Hepatocyte (in vitro differentiated cells): ENCODE data around the gene PTH2R. TPM values are rescaled to one million over a fixed set of nuclear protein-coding genes. Genes with fewer than 3 reads are reported as not detected.
A peak's percentile ranks its signal among the peaks of the same experiment; 100 is the strongest.

Source experiments
- DNase-seq: peaks from one replicate; pipeline ENCODE4 v3.0.0-alpha.2; 2016; ENCODE audit warnings: low spot score
- H2AFZ ChIP-seq: fragments of 200-600 bp; sonication (generic); 2 replicates; pipeline ENCODE4 v1.6.0; 2016; ENCODE audit warnings: antibody characterized with exemption, mild to moderate bottlenecking
- H3K27ac ChIP-seq: fragments of 200-600 bp; sonication (generic); 2 replicates; pipeline ENCODE4 v1.5.1; 2016; ENCODE audit warnings: mild to moderate bottlenecking
- H3K27me3 ChIP-seq: fragments of 200-600 bp; sonication (generic); 2 replicates; pipeline ENCODE4 v1.6.1; 2016
- H3K36me3 ChIP-seq: fragments of 200-600 bp; sonication (generic); replicated peaks from 2 replicates; pipeline ENCODE4 v1.5.1; 2016; ENCODE audit warnings: low read depth; ENCODE audit not compliant: insufficient read depth
- H3K4me1 ChIP-seq: fragments of 200-600 bp; sonication (generic); 2 replicates; pipeline ENCODE4 v1.5.1; 2016; ENCODE audit warnings: mild to moderate bottlenecking, moderate library complexity; ENCODE audit not compliant: insufficient read depth
- H3K4me2 ChIP-seq: fragments of 200-600 bp; sonication (generic); 2 replicates; pipeline ENCODE4 v1.6.0; 2016
- H3K4me3 ChIP-seq: fragments of 200-600 bp; sonication (generic); 2 replicates; pipeline ENCODE4 v1.5.1; 2016; ENCODE audit warnings: mild to moderate bottlenecking
- H3K79me2 ChIP-seq: fragments of 200-600 bp; sonication (generic); 2 replicates; pipeline ENCODE4 v1.6.0; 2017; ENCODE audit warnings: mild to moderate bottlenecking
- H3K9me2 ChIP-seq: fragments of 200-600 bp; sonication (generic); replicated peaks from 2 replicates; pipeline ENCODE4 v1.6.0; 2017; ENCODE audit warnings: mild to moderate bottlenecking; ENCODE audit not compliant: insufficient read depth
- H3K9me3 ChIP-seq: fragments of 200-600 bp; sonication (generic); 2 replicates; pipeline ENCODE4 v1.5.1; 2016; ENCODE audit warnings: low read depth, mild to moderate bottlenecking
- H4K20me1 ChIP-seq: fragments of 200-600 bp; sonication (generic); 2 replicates; pipeline ENCODE4 v1.6.0; 2016; ENCODE audit warnings: mild to moderate bottlenecking; ENCODE audit not compliant: insufficient read depth, poor library complexity, severe bottlenecking
- CTCF ChIP-seq: fragments of 200-600 bp; sonication (generic); IDR thresholded peaks from 2 replicates; pipeline ENCODE4 v1.5.1; 2016; ENCODE audit warnings: antibody characterized with exemption, mild to moderate bottlenecking; ENCODE audit not compliant: poor library complexity
- EZH2 ChIP-seq: fragments of 200-600 bp; sonication (generic); IDR thresholded peaks from 2 replicates; pipeline ENCODE4 v1.6.1; 2016; ENCODE audit warnings: antibody characterized with exemption, mild to moderate bottlenecking, borderline replicate concordance
- EZH2phosphoT487 ChIP-seq: fragments of 200-600 bp; sonication (generic); IDR thresholded peaks from one replicate; pipeline ENCODE4 v1.6.1; 2018; ENCODE audit warnings: antibody characterized with exemption, mild to moderate bottlenecking, low read depth, moderate library complexity; ENCODE audit not compliant: unreplicated experiment, severe bottlenecking
- WGBS: methylation state at CpG from one replicate; pipeline ENCODE4 v1.1.6; 2016; ENCODE audit warnings: low lambda C conversion rate; ENCODE audit errors: missing lambda C conversion rate; 5-methylcytosine and 5-hydroxymethylcytosine counted together
- polyA plus RNA-seq: library from polyadenylated mRNA; unstranded; fragments of >200 nt; fragmentation: Nextera tagmentation; extraction: Ambion mirVana; gene quantifications from 2 replicates; pipeline ENCODE4 v1.2.1, GENCODE V29; 2016
- total RNA-seq: library from RNA; depleted of rRNA; stranded (reverse); fragments of >200 nt; gene quantifications from 2 replicates; pipeline ENCODE4 v1.2.3, GENCODE V29; 2014

Gene PTH2R
- total and polyA plus RNA-seq, 2 experiments from 2014 or later: not detected

GRCh38 chr2:208463721-208464120 lies 57.1 kb downstream of the PTH2R start:
- no peaks in the 10 kb centered on the region for H3K4me1 ChIP-seq
- 63% methylated on average over 3 of the region's 3 CpGs for WGBS
- H3K9me2 ChIP-seq: no peaks in the 10 kb centered on the region
- no peak overlapping the region for H3K4me3 ChIP-seq
- H2AFZ ChIP-seq: no peak overlapping the region
- H3K36me3 ChIP-seq: no peaks in the 10 kb centered on the region
- H3K79me2 ChIP-seq: no peaks in the 10 kb centered on the region
- no peaks in the 10 kb centered on the region for H4K20me1 ChIP-seq
- DNase-seq: no peak
- H3K27ac ChIP-seq: no peak overlapping the region
- H3K27me3 ChIP-seq: no peaks in the 10 kb centered on the region
- no peaks in the 10 kb centered on the region for H3K9me3 ChIP-seq
- no peak overlapping the region for H3K4me2 ChIP-seq
- TF ChIP-seq CTCF (no peak), EZH2phosphoT487 (no peak), EZH2 (no peak)

- no peak for DNase-seq
- Histone ChIP-seq H3K27me3 (no peaks in the 10 kb centered on the region), H3K4me2 (no peak overlapping the region), H3K79me2 (no peaks in the 10 kb centered on the region), H3K4me1 (no peaks in the 10 kb centered on the region), H4K20me1 (no peaks in the 10 kb centered on the region), H3K27ac (no peak overlapping the region), H3K4me3 (no peak overlapping the region), H3K9me3 (peaks cover 2% of the 10 kb centered on the region), H2AFZ (no peak overlapping the region), H3K9me2 (no peaks in the 10 kb centered on the region), H3K36me3 (no peaks in the 10 kb centered on the region)
- no peak for TF ChIP-seq EZH2
- no peak for TF ChIP-seq CTCF
- TF ChIP-seq EZH2phosphoT487: no peak
- 78% methylated on average over 8 of the region's 8 CpGs for WGBS
These were observed 57.6 kb downstream of the PTH2R start for GRCh38 chr2:208464205-208464604.

- Histone ChIP-seq H3K27ac (no peak overlapping the region), H2AFZ (no peak overlapping the region), H3K4me2 (no peak overlapping the region), H3K4me3 (no peak overlapping the region), H3K9me3 (peaks cover 3% of the 10 kb centered on the region), H4K20me1 (no peaks in the 10 kb centered on the region), H3K79me2 (no peaks in the 10 kb centered on the region), H3K4me1 (no peaks in the 10 kb centered on the region), H3K9me2 (no peaks in the 10 kb centered on the region), H3K27me3 (no peaks in the 10 kb centered on the region), H3K36me3 (no peaks in the 10 kb centered on the region)
- 42% methylated on average over 6 of the region's 6 CpGs for WGBS
- DNase-seq: peak; percentile 68
- TF ChIP-seq CTCF: peak; percentile 62
- TF ChIP-seq EZH2phosphoT487: no peak
These were observed 59.7 kb downstream of the PTH2R start for GRCh38 chr2:208466151-208466919.
